ENCODE measurements around the gene HOXB3.
"Not testable (repeated sequence)": the region's sequence is repeated elsewhere in the genome, so short reads cannot be mapped to it uniquely, and the experiment has no call there.

HOXB3 gene

GRCh38 chr17:48526608-48527546, 63.2 kb downstream of the HOXB3 start:
- DNase-seq (ENCODE audit: low read depth): no peak

GRCh38 chr17:48523010-48523409, 67.0 kb downstream of the HOXB3 start:
- DNase-seq (ENCODE audit: low read depth): no peak

- DNase-seq (ENCODE audit: low read depth): no peak
Observed at GRCh38 chr17:48522031-48522653, 67.9 kb downstream of the HOXB3 start.

- no peak for DNase-seq (ENCODE audit: low read depth)
Observed at GRCh38 chr17:48520631-48521079, 69.4 kb downstream of the HOXB3 start.

GRCh38 chr17:48519427-48519826, 70.6 kb downstream of the HOXB3 start:
- no peak for DNase-seq (ENCODE audit: low read depth)

- no peak for DNase-seq (ENCODE audit: low read depth)
Observed at GRCh38 chr17:48517478-48517877, 72.6 kb downstream of the HOXB3 start.

GRCh38 chr17:48515925-48516900, 73.8 kb downstream of the HOXB3 start:
- DNase-seq (ENCODE audit: low read depth): no peak

- DNase-seq (ENCODE audit: low read depth): no peak
Observed at GRCh38 chr17:48514477-48514876, 75.6 kb downstream of the HOXB3 start.

- no peak for DNase-seq (ENCODE audit: low read depth)
Observed at GRCh38 chr17:48513666-48514455, 76.2 kb downstream of the HOXB3 start.

- no peak for DNase-seq (ENCODE audit: low read depth)
Observed at GRCh38 chr17:48513097-48513496, 76.9 kb downstream of the HOXB3 start.

GRCh38 chr17:48510761-48511604, 79.1 kb downstream of the HOXB3 start:
- DNase-seq (ENCODE audit: low read depth): peak; percentile 66

- no peak for DNase-seq (ENCODE audit: low read depth)
Observed at GRCh38 chr17:48510381-48510760, 79.7 kb downstream of the HOXB3 start.

GRCh38 chr17:48509708-48510107, 80.3 kb downstream of the HOXB3 start:
- not testable (repeated sequence) for DNase-seq (ENCODE audit: low read depth)

GRCh38 chr17:48506246-48506645, 83.8 kb downstream of the HOXB3 start:
- DNase-seq (ENCODE audit: low read depth): no peak

GRCh38 chr17:48505788-48506187, 84.3 kb downstream of the HOXB3 start:
- DNase-seq (ENCODE audit: low read depth): peak; percentile 81

GRCh38 chr17:48504953-48505352, 85.1 kb downstream of the HOXB3 start:
- DNase-seq (ENCODE audit: low read depth): no peak

GRCh38 chr17:48503747-48504146, 86.3 kb downstream of the HOXB3 start:
- no peak for DNase-seq (ENCODE audit: low read depth)

GRCh38 chr17:48502901-48503300, 87.1 kb downstream of the HOXB3 start:
- no peak for DNase-seq (ENCODE audit: low read depth)

- no peak for DNase-seq (ENCODE audit: low read depth)
Observed at GRCh38 chr17:48502312-48502711, 87.7 kb downstream of the HOXB3 start.
